ENCODE results near the gene ADSL.
"Not testable (repeated sequence)": the region's sequence is repeated elsewhere in the genome, so short reads cannot be mapped to it uniquely, and the experiment has no call there.

ADSL gene

GRCh38 chr22:40374567-40374966 is 28.3 kb downstream of the ADSL start:
- DNase-seq: no peak

- DNase-seq: no peak
These were observed 29.8 kb downstream of the ADSL start for GRCh38 chr22:40376149-40376548.

- no peak for DNase-seq
These were observed 31.6 kb downstream of the ADSL start for GRCh38 chr22:40377931-40378330.

GRCh38 chr22:40378448-40378847 is 32.1 kb downstream of the ADSL start:
- not testable (repeated sequence) for DNase-seq

- no peak for DNase-seq
These were observed 35.2 kb downstream of the ADSL start for GRCh38 chr22:40381461-40381860.

- DNase-seq: no peak
These were observed 37.6 kb downstream of the ADSL start for GRCh38 chr22:40383905-40384304.

- DNase-seq: no peak
These were observed 38.9 kb downstream of the ADSL start for GRCh38 chr22:40385036-40385782.

GRCh38 chr22:40387746-40388145 is 41.4 kb downstream of the ADSL start:
- peak; percentile 17 for DNase-seq

GRCh38 chr22:40388231-40388630 is 41.9 kb downstream of the ADSL start:
- DNase-seq: peak; percentile 17

- no peak for DNase-seq
These were observed 45.1 kb downstream of the ADSL start for GRCh38 chr22:40391417-40391816.

- no peak for DNase-seq
These were observed 46.3 kb downstream of the ADSL start for GRCh38 chr22:40392618-40393017.

- no peak for DNase-seq
These were observed 48.3 kb downstream of the ADSL start for GRCh38 chr22:40394607-40395006.

- no peak for DNase-seq
These were observed 49.3 kb downstream of the ADSL start for GRCh38 chr22:40395607-40396006.

GRCh38 chr22:40396882-40397281 is 50.6 kb downstream of the ADSL start:
- peak; percentile 66 for DNase-seq

GRCh38 chr22:40397396-40397795 is 51.1 kb downstream of the ADSL start:
- no peak for DNase-seq

GRCh38 chr22:40399621-40400020 is 53.3 kb downstream of the ADSL start:
- DNase-seq: no peak

GRCh38 chr22:40400159-40400558 is 53.9 kb downstream of the ADSL start:
- DNase-seq: no peak

GRCh38 chr22:40401532-40401931 is 55.2 kb downstream of the ADSL start:
- no peak for DNase-seq

- no peak for DNase-seq
These were observed 55.7 kb downstream of the ADSL start for GRCh38 chr22:40401981-40402406.

- DNase-seq: no peak
These were observed 56.8 kb downstream of the ADSL start for GRCh38 chr22:40403141-40403540.

- DNase-seq: no peak
These were observed 57.4 kb downstream of the ADSL start for GRCh38 chr22:40403651-40404050.

GRCh38 chr22:40404251-40405177 is 58.2 kb downstream of the ADSL start:
- DNase-seq: no peak

- no peak for DNase-seq
These were observed 59.1 kb downstream of the ADSL start for GRCh38 chr22:40405178-40406062.
